Measurements from ENCODE around the gene ADORA1.

DNA sequence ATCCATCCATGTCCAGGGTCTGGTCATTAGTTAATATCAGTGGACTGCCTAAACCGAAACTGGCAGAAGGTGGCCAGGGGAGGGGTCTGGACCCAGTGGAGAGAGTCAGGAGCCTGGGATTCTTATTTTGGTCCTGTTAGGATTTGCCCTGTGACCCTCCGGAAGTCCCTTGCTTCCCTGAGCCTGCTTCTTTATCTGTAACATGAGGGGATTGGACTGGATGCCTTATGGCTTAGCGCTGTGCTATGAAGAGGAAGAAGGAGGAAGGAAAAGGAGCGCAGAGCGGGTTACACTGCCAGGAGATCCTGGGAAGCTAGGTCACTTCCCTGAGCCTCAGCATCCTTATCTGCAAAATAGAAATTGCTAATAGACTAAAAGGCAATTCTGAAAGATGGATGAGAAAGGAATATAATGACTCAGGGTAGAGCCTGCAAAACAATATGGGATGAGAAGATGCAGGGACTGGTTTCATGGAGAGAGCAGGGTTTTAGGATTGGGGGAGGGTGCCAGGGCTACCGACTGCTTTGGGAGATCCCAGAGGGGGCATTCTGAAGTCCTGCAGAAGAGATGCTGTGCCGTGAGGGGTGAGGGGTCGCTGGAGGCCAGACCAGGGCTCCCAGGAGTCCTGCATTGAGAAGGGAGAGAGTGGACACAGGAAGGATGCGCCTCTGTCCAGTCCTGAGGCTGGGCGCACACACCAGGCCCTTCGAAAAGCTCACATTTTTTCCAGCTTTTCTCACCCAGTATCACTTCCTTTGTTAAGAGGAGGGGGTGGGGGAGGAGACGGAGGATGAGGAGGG is 460 bp upstream of the ADORA1 start:
- TF ChIP-seq, protein P1, sequence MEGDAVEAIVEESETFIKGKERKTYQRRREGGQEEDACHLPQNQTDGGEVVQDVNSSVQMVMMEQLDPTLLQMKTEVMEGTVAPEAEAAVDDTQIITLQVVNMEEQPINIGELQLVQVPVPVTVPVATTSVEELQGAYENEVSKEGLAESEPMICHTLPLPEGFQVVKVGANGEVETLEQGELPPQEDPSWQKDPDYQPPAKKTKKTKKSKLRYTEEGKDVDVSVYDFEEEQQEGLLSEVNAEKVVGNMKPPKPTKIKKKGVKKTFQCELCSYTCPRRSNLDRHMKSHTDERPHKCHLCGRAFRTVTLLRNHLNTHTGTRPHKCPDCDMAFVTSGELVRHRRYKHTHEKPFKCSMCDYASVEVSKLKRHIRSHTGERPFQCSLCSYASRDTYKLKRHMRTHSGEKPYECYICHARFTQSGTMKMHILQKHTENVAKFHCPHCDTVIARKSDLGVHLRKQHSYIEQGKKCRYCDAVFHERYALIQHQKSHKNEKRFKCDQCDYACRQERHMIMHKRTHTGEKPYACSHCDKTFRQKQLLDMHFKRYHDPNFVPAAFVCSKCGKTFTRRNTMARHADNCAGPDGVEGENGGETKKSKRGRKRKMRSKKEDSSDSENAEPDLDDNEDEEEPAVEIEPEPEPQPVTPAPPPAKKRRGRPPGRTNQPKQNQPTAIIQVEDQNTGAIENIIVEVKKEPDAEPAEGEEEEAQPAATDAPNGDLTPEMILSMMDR (IDR thresholded peaks at IDR 0.05) = no peak
- no peak for TF ChIP-seq POLR2A (IDR thresholded peaks at IDR 0.05)

Measured in heart left ventricle (tissue), 13 donors.